Muscle of leg (tissue), 11 donors: ENCODE data around the gene IQSEC3. TPM values are rescaled to one million over a fixed set of nuclear protein-coding genes. Genes with fewer than 3 reads are reported as not detected.

Source experiments
- DNase-seq: peaks from one replicate; pipeline ENCODE4 v3.0.0; 2013
- H3K27ac ChIP-seq: one replicate; pipeline ENCODE4 v1.5.1; 2013; ENCODE audit warnings: mild to moderate bottlenecking, low read length, control low read depth
- H3K27me3 ChIP-seq: one replicate; pipeline ENCODE4 v1.6.1; 2013; ENCODE audit warnings: low read length; ENCODE audit not compliant: control insufficient read depth, insufficient read depth
- H3K36me3 ChIP-seq: one replicate; pipeline ENCODE4 v1.6.1; 2013; ENCODE audit warnings: low read length; ENCODE audit not compliant: control insufficient read depth, insufficient read depth
- H3K4me1 ChIP-seq: one replicate; pipeline ENCODE4 v1.6.1; 2013; ENCODE audit warnings: low read length; ENCODE audit not compliant: control insufficient read depth, insufficient read depth
- H3K4me3 ChIP-seq: one replicate; pipeline ENCODE4 v1.5.1; 2013; ENCODE audit warnings: low read length, control low read depth
- H3K9me3 ChIP-seq: replicated peaks from 2 replicates; pipeline ENCODE4 v1.6.1; 2013; ENCODE audit warnings: low read depth, low read length; ENCODE audit not compliant: control insufficient read depth
- WGBS: methylation state at CpG from one replicate; pipeline ENCODE4 v1.1.5; 2013; ENCODE audit warnings: missing lambda C conversion rate; ENCODE audit not compliant: insufficient coverage; 5-methylcytosine and 5-hydroxymethylcytosine counted together
- polyA plus RNA-seq, 8 donors: library from polyadenylated mRNA; unstranded; fragments of 120-200 nt; gene quantifications; one replicate each; pipeline versions ENCODE4 v1.2.1 to v1.2.3, GENCODE V29; 2013; ENCODE audit warnings: inconsistent platforms in 1 of 8, low replicate concordance in 1 of 8; ENCODE audit not compliant: insufficient read length in 8 of 8, insufficient read depth in 1 of 8
- total RNA-seq: library from RNA; stranded (reverse); fragments of 120-200 nt; gene quantifications from one replicate; pipeline ENCODE4 v1.2.4, GENCODE V29; 2013

IQSEC3 gene
- total and polyA plus RNA-seq, 9 donors, result 1.1 to 4.8 (median 2.9) TPM

GRCh38 chr12:160858-161257 is 94.3 kb downstream of the IQSEC3 start:
- H3K4me1 ChIP-seq, result no peaks in the 10 kb centered on the region
- WGBS, result 67% methylated on average over 4 of the region's 9 CpGs
- H3K36me3 ChIP-seq, result no peaks in the 10 kb centered on the region
- H3K27ac ChIP-seq, result no peak overlapping the region
- peaks cover 7% of the 10 kb centered on the region for H3K27me3 ChIP-seq
- no peak overlapping the region for H3K4me3 ChIP-seq
- no peak for DNase-seq
- no peaks in the 10 kb centered on the region for H3K9me3 ChIP-seq

- no peak for DNase-seq
- 87% methylated on average over 4 of the region's 8 CpGs for WGBS
- no peak overlapping the region for H3K27ac ChIP-seq
- H3K4me1 ChIP-seq, result peaks cover 2% of the 10 kb centered on the region
- H3K27me3 ChIP-seq, result peaks cover 7% of the 10 kb centered on the region
- no peaks in the 10 kb centered on the region for H3K9me3 ChIP-seq
- no peaks in the 10 kb centered on the region for H3K36me3 ChIP-seq
- H3K4me3 ChIP-seq, result no peak overlapping the region
Observed at GRCh38 chr12:161823-162222, 95.3 kb downstream of the IQSEC3 start.

DNA sequence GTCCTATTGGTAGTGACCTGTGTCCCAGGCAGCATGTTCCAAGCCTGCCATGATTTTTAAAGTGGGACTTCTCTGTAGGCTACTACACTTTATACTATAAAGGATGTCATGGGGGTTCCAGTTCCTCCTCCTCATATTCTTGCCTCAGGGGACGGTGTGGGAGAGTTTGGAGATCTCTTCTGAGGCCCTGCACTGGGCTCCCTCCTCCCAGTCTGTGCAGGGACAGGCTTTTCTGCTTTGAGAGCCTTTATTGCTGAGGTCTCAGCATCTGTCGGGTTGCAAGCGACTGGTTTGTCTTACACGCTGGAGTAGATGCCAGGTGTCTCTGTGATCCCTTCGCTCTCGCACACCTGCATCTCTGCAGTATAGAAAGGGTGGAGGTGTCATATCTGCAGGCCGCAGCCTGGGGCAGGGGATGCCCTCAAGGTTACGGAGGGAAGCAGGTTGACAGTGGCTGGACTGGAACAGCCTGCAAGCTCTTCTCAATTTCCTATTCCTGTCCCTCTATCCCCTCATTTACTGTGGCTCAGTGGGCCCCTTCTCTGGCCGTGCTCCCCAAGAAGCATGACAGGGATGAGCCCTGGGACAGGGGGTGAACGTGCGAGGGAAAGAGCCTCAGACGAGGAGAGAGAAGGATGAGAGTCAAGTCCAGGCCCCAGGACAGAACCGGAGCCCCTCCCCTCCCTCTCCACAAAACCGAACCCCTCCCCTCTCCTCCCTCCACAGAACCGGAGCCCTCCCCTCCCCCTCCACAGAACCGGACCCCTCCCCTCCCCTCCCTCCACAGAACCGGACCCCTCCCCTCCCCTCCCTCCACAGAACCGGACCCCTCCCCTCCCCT is 96.1 kb downstream of the IQSEC3 start:
- Histone ChIP-seq H3K36me3 (no peaks in the 10 kb centered on the region), H3K27me3 (peaks cover 5% of the 10 kb centered on the region), H3K4me1 (peaks cover 11% of the 10 kb centered on the region), H3K9me3 (no peaks in the 10 kb centered on the region), H3K27ac (no peak overlapping the region), H3K4me3 (no peak overlapping the region)
- 10% methylated on average over 2 of the region's 18 CpGs for WGBS
- no peak for DNase-seq

DNA sequence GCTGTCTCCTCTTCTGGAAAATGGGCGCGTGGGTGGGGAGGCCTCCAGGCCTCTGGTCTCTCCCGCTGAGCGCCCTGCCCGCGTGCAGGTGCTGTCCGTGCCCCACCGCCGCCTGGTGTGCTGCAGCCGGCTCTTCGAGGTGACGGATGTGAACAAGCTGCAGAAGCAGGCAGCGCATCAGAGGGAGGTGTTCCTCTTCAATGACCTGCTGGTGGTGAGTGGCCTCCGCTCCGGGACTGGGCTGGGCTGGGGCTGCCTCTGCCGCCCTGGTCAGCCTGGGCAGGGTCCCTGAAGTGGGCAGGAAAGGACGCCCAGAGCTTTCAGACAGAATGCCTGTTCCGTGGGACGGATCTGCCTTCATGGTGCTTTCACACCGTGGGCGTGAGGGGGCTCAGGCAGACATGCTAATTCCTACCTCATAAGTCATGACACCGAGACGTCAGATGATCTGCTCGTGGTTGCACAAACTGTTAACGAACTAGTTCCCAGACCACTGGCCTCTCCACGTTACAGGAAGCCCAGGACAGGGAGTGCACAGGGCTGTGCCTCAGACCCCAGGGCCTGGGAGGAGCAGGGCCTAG is 96.9 kb downstream of the IQSEC3 start:
- H3K27me3 ChIP-seq, result peaks cover 5% of the 10 kb centered on the region
- H3K36me3 ChIP-seq, result no peaks in the 10 kb centered on the region
- H3K27ac ChIP-seq, result no peak overlapping the region
- no peaks in the 10 kb centered on the region for H3K9me3 ChIP-seq
- no peak for DNase-seq
- peaks cover 18% of the 10 kb centered on the region for H3K4me1 ChIP-seq
- no peak overlapping the region for H3K4me3 ChIP-seq
- WGBS, result 87% methylated on average over 24 of the region's 26 CpGs

DNA sequence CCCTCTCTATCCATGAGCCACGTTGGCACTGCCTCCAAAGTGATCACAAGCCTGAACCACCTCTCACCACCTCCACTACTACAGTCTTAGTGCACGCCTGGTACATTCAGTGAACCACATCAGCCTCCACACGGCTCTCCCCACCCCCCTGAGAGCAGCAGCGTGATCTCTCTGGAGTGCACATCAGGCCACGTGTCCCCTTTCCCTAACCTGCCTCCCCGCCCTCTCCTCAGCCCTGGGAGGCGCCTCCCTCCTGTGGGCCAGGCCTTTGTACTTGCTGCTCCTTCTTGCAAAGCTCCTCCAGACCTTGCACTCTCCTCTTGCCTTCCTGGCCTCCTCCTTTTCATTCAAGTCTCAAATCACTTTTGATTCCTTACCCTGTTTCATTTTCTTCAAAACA is 97.6 kb downstream of the IQSEC3 start:
- Histone ChIP-seq H3K4me1 (peaks cover 25% of the 10 kb centered on the region), H3K9me3 (no peaks in the 10 kb centered on the region), H3K27me3 (peaks cover 12% of the 10 kb centered on the region), H3K27ac (no peak overlapping the region), H3K36me3 (no peaks in the 10 kb centered on the region), H3K4me3 (no peak overlapping the region)
- 59% methylated on average over 6 of the region's 7 CpGs for WGBS
- DNase-seq, result no peak

GRCh38 chr12:165862-166368 is 99.3 kb downstream of the IQSEC3 start:
- no peak overlapping the region for H3K4me3 ChIP-seq
- no peak overlapping the region for H3K27ac ChIP-seq
- no peaks in the 10 kb centered on the region for H3K36me3 ChIP-seq
- H3K9me3 ChIP-seq, result no peaks in the 10 kb centered on the region
- no peak for DNase-seq
- peaks cover 13% of the 10 kb centered on the region for H3K27me3 ChIP-seq
- WGBS, result 65% methylated on average over 8 of the region's 15 CpGs
- peaks cover 30% of the 10 kb centered on the region for H3K4me1 ChIP-seq

- Histone ChIP-seq H3K9me3 (no peaks in the 10 kb centered on the region), H3K36me3 (no peaks in the 10 kb centered on the region), H3K4me1 (peaks cover 30% of the 10 kb centered on the region), H3K27ac (no peak overlapping the region), H3K27me3 (peaks cover 13% of the 10 kb centered on the region), H3K4me3 (no peak overlapping the region)
- WGBS, result 79% methylated on average over 2 of the region's 11 CpGs
- DNase-seq, result no peak
Observed at GRCh38 chr12:166425-167075, 100.0 kb downstream of the IQSEC3 start.

- H3K27me3 ChIP-seq, result peaks cover 16% of the 10 kb centered on the region
Observed at GRCh38 chr12:167959-168600, 101.5 kb downstream of the IQSEC3 start.

GRCh38 chr12:168763-169525 is 102.4 kb downstream of the IQSEC3 start:
- no peak for DNase-seq
- no peaks in the 10 kb centered on the region for H3K36me3 ChIP-seq
- WGBS, result 60% methylated on average over 6 of the region's 22 CpGs
- H3K4me1 ChIP-seq, result peaks cover 51% of the 10 kb centered on the region
- H3K27me3 ChIP-seq, result peaks cover 17% of the 10 kb centered on the region
- H3K4me3 ChIP-seq, result no peak overlapping the region
- no peaks in the 10 kb centered on the region for H3K9me3 ChIP-seq
- H3K27ac ChIP-seq, result no peak overlapping the region

More at GRCh38 chr12:167959-168600, 101.5 kb downstream of the IQSEC3 start:
- 35% methylated on average over 6 of the region's 12 CpGs for WGBS
- H3K9me3 ChIP-seq, result no peaks in the 10 kb centered on the region
- H3K4me3 ChIP-seq, result no peak overlapping the region
- H3K36me3 ChIP-seq, result no peaks in the 10 kb centered on the region
- no peak for DNase-seq
- no peak overlapping the region for H3K27ac ChIP-seq
- H3K4me1 ChIP-seq, result peaks cover 42% of the 10 kb centered on the region
